CD4-positive, alpha-beta T cell treated with Interleukin-17A for 4 hours (primary cell): ENCODE results near the gene CATSPERB.
"Not testable (repeated sequence)": the region's sequence is repeated elsewhere in the genome, so short reads cannot be mapped to it uniquely, and the experiment has no call there.

Experiments
- DNase-seq: peaks from one replicate; pipeline ENCODE4 v3.0.0-alpha.2; 2020; ENCODE audit warnings: mixed read lengths

Gene CATSPERB, protein sequence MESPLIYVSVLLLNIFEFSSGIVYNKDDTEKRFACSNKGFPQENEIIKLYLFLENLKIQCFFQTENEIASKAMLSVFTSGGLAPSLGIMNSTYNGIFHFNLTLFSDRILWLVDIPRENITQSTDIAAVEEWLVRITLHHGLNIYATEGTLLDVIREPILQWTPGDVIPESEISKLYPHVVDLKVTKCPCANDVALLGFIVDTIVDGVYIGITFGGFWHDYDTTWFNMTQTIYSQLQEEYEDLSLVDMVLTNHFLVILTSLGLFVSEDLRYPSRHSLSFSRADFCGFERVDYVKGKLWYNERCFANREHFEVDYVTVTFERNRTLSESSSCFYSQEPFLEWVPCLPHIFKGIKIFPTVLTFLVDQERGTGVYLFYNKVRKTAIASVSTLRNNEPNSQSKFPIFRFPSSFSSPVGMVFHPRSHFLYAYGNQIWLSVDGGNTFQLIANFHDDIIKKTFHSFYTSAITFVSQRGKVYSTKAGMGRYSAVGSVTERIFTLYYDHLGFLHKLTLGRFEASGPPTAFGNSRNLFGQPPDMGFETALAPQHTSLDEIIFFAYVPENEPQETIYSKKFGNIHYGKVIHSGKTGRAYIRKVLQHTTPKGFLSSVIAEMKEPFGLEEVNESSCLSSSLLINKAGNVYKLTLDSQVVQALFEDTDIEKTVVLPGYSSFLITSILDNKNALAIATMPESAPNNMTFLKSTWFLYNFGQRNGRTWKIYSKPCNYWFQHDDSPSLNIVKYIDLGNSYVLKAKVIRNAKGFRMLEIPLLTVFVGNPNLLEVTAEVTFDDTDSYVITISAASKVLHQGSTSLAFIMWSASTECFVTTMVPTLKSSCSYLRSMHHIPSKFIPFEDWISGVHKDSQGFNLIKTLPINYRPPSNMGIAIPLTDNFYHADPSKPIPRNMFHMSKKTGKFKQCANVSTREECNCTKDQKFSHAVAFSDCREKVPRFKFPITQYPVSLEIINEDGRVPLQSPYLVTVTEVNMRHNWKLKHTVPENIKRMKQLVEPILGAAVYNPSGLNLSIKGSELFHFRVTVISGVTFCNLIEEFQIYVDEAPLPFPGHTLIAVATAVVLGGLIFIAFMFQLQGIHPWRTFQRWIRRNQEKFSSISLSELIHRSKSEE

GRCh38 chr14:91731986-91732385 is at the start of gene CATSPERB:
TSS of gene CATSPERB (minus strand) at chr14:91732086. CDS start at chr14:91729479, 2,607 bp downstream.
- DNase-seq, result no peak

DNA sequence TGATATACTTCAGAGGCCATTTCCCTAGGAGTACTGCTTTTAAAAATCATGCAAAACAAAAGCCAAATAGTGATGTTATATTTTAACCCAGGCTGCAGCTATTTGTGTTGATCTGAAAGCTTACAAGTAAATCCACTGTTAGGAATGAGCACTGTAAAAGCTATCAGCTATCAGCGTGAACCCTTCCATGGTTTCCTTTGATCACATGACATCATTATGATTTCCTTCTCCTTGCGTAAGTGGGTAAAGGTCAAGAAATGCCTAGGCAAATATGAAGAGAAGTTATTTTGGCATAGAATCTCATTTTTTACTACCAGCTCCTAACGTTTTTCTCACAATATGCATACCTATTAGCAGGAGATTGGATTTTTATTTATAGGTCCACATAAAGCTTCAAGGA is 48.6 kb upstream of the CATSPERB start:
- no peak for DNase-seq

DNA sequence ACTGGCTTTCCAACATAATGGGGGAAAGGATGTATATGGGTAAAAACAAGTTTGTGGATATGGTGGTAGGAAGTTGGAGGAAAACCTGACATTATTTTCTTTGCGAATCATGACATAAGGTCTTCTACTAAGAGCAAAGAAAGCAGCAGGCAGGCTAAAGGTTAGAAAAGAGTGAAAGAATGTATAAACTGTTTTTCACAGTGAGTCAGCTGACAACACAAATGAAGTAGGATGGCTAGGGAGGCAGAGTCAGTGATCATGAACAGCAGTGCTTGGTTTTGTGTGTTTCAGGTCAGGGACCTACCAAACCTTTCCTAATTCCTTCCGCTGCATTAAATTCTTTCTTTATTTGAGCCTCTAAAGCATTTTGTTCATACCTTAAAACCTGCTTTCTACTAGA is 46.3 kb upstream of the CATSPERB start:
- DNase-seq, result no peak

- no peak for DNase-seq
Observed at GRCh38 chr14:91774140-91775096, 42.5 kb upstream of the CATSPERB start.

- no peak for DNase-seq
Observed at GRCh38 chr14:91770185-91770584, 38.3 kb upstream of the CATSPERB start.

DNA sequence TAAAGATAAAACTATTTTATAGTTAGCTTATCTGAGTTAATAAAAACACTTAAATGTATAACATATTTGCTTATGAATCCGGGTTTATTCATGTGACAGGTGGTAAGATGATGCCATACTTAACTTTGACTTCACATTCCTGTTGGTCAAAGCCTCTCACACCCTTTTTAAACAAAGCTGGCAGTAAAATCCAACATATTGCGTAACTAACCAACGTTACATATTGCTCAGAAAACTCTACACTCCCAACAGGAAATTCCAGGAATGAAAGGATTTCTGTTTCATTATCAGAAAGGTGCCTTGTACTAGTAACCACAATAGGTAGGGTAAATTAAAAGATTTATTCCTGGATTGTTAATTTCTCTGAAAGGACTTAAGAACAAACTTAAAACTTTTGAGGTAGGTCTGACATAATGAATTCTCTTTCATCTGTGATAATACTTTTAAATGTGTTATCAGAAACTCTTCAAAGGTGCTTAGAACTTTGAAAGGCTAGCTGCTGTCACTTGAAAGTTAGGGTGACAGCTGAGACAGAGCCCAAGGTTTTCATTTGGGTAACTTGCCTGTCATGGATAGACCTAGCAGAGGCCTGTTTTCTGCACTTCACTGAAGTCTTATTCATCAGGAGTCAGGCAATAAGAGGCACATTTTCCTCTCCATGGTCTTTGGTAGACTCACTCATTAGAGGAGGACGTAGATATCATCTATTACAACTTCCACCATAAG is 23.8 kb upstream of the CATSPERB start:
- DNase-seq, result no peak

GRCh38 chr14:91754819-91755218 is 22.9 kb upstream of the CATSPERB start:
- DNase-seq, result no peak

- DNase-seq, result no peak
Observed at GRCh38 chr14:91754185-91754584, 22.3 kb upstream of the CATSPERB start.

DNA sequence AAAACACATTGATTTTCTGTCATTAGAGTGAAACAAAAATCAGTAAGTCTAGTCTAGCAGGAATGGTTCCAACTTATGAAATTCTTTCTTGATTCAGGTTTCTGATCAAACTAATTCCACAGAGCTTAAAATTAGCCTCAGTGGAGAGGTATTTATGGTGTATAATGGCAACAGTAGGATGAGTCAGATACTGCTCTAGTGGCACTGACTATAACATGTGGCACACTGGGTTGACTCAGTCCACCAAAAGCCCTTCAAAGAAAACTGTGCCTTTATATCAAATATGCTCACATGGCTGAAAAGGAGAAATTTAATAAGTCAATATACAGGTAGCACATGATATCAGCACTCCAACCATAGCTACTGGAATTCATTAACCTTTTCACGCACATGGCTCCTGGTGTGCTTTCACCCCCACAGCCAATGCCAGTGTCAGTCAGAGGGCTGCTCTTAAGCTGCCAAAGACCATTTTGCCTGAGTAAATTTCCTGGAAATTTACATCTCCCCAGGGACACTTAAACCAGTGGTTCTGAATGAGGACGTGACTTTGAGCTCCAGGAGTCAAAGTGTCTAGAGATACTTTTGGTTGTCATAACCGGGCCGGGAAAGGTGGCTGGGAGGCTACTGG is 21.7 kb upstream of the CATSPERB start:
- no peak for DNase-seq

GRCh38 chr14:91752961-91753360 is 21.1 kb upstream of the CATSPERB start:
- DNase-seq, result no peak

GRCh38 chr14:91751719-91752118 is 19.8 kb upstream of the CATSPERB start:
- DNase-seq, result no peak

DNA sequence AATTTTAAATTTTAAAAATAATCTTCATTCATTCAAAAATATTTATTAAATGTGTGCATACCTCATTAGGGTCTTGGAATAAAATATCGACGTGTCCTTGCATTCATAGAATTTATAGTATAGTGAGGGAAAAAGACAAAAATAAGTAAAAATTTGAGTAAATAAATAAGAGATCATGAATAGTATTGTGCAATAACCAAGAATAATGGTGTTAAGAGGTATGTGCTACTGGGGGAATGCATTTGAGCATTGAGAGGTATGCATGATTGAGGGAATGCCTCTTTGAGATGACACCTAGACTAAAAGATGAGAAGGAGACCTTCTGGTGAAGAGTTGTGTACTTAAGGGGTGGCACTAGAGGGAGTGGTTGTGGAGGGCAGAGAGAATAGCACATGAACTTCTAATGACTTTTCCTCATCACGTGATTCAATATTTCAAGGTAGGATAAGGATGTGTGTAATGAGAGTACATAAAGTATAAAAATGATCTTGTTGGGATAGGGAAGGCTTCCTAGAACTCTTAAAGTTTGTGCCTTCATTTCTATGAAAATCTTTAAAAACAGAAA is 18.8 kb upstream of the CATSPERB start:
- no peak for DNase-seq

DNA sequence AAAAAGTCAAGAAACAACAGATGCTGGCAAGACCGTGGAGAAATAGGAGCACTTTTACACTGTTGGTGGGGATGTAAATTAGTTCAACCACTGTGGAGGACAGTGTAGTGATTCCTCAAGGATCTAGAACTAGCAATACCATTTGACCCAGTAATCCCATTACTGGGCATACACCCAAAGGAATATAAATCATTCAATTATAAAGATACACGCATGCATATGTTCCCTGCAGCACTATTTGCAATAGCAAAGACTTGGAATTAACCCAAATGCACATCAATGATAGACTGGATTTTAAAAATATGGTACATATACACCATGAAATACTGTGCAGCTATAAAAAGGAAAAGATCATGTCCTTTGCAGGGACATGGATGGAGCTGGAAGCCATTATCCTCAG is 18.0 kb upstream of the CATSPERB start:
- no peak for DNase-seq

- DNase-seq, result no peak
Observed at GRCh38 chr14:91748049-91748448, 16.2 kb upstream of the CATSPERB start.

DNA sequence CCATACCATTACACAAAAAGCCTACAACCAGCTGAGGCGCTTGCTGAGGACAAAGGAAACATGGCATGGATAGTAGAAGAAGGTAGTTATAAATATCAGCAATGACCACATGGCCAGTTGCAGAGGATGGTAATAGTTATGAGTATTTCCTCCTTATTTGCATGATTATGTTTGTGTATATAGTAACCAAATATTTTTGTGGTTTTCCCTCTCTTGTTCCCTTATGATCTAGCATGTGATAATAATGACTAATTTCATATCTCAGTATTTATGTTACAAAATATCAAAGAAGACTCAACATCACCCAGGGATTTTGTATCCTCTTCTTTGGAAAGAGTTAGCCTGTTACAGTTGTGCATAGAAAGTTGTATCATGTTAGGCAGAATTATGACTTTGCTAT is 13.5 kb upstream of the CATSPERB start:
- DNase-seq, result no peak

DNA sequence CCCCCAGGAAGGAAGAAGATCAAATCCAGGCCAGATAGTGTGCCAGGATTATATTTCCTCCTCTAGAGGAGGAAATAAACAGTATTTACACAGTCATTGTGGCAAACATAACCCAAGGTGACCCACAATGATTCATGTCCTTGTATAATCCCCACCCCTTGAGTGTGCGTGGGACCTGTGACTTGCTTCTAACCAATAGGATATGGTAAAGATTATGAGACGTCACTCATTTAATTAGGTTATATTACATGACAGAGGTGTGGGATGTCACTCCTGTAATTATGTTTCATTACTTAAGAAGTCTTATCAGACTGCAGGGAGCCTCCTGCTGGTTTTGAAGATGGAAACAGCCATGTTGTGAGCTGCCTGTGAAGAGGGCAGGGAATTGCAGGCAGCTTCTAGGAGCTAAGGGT is 12.2 kb upstream of the CATSPERB start:
- DNase-seq, result no peak

GRCh38 chr14:91743305-91743653 is 11.4 kb upstream of the CATSPERB start:
- DNase-seq, result no peak

DNA sequence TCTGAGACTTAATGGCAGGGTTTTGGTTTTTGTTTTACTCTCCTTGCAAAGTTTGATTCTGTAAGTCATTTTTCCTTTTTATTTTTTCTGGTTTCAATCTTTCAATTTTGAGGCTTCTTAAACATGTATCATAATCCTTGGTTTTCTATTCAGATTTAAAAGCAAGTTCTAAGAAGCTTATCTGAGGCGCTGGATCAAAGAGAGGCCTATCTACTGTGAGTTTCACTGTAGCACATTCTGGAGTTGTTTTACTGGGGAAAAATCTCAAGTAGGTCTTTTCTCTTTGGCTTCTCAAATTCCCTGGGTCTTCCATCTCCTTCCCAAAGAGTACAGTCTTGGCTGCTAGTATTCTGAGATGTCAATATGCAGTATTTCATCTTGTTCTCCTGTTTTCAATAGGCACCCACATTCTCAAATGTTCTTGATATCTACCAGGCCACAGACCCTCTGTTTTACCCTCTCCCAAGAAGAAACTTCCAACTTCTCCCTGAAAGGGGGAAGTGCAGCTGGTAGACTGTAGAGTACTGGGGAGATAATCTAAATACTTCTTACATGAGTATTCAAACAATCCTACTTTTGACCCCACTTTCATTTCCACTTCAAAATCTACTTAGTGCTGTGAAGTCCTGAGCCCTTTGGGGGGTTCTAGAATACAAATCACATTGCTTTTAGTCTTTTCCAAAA is 10.9 kb upstream of the CATSPERB start:
- no peak for DNase-seq

GRCh38 chr14:91739867-91740266 is 8.0 kb upstream of the CATSPERB start:
- DNase-seq, result not testable (repeated sequence)

- DNase-seq, result no peak
Observed at GRCh38 chr14:91737619-91738018, 5.7 kb upstream of the CATSPERB start.
